GM12878 (cell line): ENCODE measurements around the gene PDS5A. TPM values are rescaled to one million over a fixed set of nuclear protein-coding genes. Genes with fewer than 3 reads are reported as not detected.

Source experiments
- ATAC-seq: fragments of 200-7000 bp; cut with Tn5 transposase; 3 replicates; pipeline ENCODE4 v1.9.1; 2020; ENCODE audit warnings: mild to moderate bottlenecking, moderate library complexity
- BruUV-seq: library from RNA; stranded (reverse); fragments of 400-500 nt; replicated peaks from 2 replicates; lab custom pipeline; 2021; lab: Mats Ljungman, UMichigan
- CTCF ChIA-PET: fragments of 300-600 bp; sonication (Branson Sonifier 250); formaldehyde crosslinking; extraction: SDS; loops from one replicate; lab custom pipeline; 2021; ENCODE audit warnings: inconsistent platforms; lab: Yijun Ruan, JAX
- POLR2A ChIA-PET: fragments of 350-600 bp; formaldehyde crosslinking; extraction: SDS; loops from one replicate; lab custom pipeline; 2021; ENCODE audit warnings: inconsistent platforms; lab: Charles Lee
- RAD21 ChIA-PET: fragments of 300-600 bp; sonication (Branson Sonifier 250); formaldehyde crosslinking; loops from one replicate; lab custom pipeline; 2023; ENCODE audit warnings: antibody characterized with exemption; ENCODE audit not compliant: unreplicated experiment; lab: Charles Lee
- SMC1A ChIA-PET: fragments of 300-600 bp; sonication (Branson Sonifier 250); formaldehyde crosslinking; loops from one replicate; lab custom pipeline; 2023; ENCODE audit not compliant: unreplicated experiment, uncharacterized antibody; lab: Charles Lee
- DNase-seq: peaks from one replicate; pipeline ENCODE4 v3.0.0-alpha.2; 2011; ENCODE audit warnings: low read depth, low spot score
- FAIRE-seq: peaks from 3 replicates; lab custom pipeline; 2011; peaks lifted over from hg19 to GRCh38; lab: Jason Lieb, UNC
- H2AFZ ChIP-seq: 2 replicates; pipeline ENCODE4 v1.6.0; 2011; ENCODE audit warnings: low read depth, low read length, control low read depth; ENCODE audit not compliant: control insufficient read depth
- H3K27ac ChIP-seq: 2 replicates; pipeline ENCODE4 v1.5.1; 2011; ENCODE audit warnings: control low read depth; ENCODE audit not compliant: control insufficient read depth, insufficient read depth
- H3K27me3 ChIP-seq, 2 experiments: replicated peaks in 1 of 2; 2 replicates each; pipeline versions ENCODE4 v1.6.0 to v1.6.1; 2011; ENCODE audit warnings: low read length in 1 of 2; ENCODE audit not compliant: control insufficient read depth in 2 of 2, insufficient read depth in 2 of 2
- H3K36me3 ChIP-seq, 2 experiments: 2 replicates each; pipeline ENCODE4 v1.5.1; 2011; ENCODE audit warnings: low read length in 1 of 2; ENCODE audit not compliant: control insufficient read depth in 2 of 2, insufficient read depth in 2 of 2
- H3K4me1 ChIP-seq: 2 replicates; pipeline ENCODE4 v1.6.1; 2011; ENCODE audit warnings: mild to moderate bottlenecking, low read length, moderate library complexity, mixed read lengths; ENCODE audit not compliant: control insufficient read depth, insufficient read depth
- H3K4me2 ChIP-seq: 2 replicates; pipeline ENCODE4 v1.6.0; 2011; ENCODE audit warnings: control low read depth; ENCODE audit not compliant: control insufficient read depth, insufficient read depth
- H3K4me3 ChIP-seq: fragments of 200-600 bp; sonication (generic); 2 replicates; pipeline ENCODE4 v1.5.1; 2016
- H3K79me2 ChIP-seq: 2 replicates; pipeline ENCODE4 v1.6.0; 2011; ENCODE audit warnings: low read length; ENCODE audit not compliant: control insufficient read depth, insufficient read depth
- H3K9ac ChIP-seq: 2 replicates; pipeline ENCODE4 v1.8.0; 2011; ENCODE audit warnings: low read length, control low read depth, mixed read lengths; ENCODE audit not compliant: control insufficient read depth, insufficient read depth
- H3K9me3 ChIP-seq: replicated peaks from 3 replicates; pipeline ENCODE4 v1.5.1; 2011; ENCODE audit warnings: mild to moderate bottlenecking, low read length; ENCODE audit not compliant: control insufficient read depth, insufficient read depth
- H4K20me1 ChIP-seq: 2 replicates; pipeline ENCODE4 v1.6.0; 2011; ENCODE audit not compliant: control insufficient read depth, insufficient read depth
- DPF2 ChIP-seq: fragments of 450-650 bp; IDR thresholded peaks from 2 replicates; pipeline ENCODE4 v1.6.1; 2017; ENCODE audit warnings: mild to moderate bottlenecking
- EZH2 ChIP-seq: IDR thresholded peaks from 2 replicates; pipeline ENCODE4 v1.6.1; 2012; ENCODE audit warnings: low read depth, mild to moderate bottlenecking, control low read depth, inconsistent platforms, low read length, borderline replicate concordance; ENCODE audit not compliant: control insufficient read depth
- GABPA ChIP-seq: IDR thresholded peaks from 2 replicates; pipeline ENCODE4 v1.6.1; 2014; ENCODE audit warnings: antibody characterized with exemption, low read depth, mild to moderate bottlenecking, inconsistent platforms
- HCFC1 ChIP-seq: fragments of 150-350 bp; IDR thresholded peaks from 2 replicates; pipeline ENCODE4 v1.6.1; 2014; ENCODE audit warnings: low read length
- MEF2A ChIP-seq: IDR thresholded peaks from 2 replicates; pipeline ENCODE4 v1.6.1; 2011; ENCODE audit warnings: low read depth, mild to moderate bottlenecking, low read length, moderate library complexity; ENCODE audit not compliant: insufficient read depth
- POLR2AphosphoS5 ChIP-seq: IDR thresholded peaks from 2 replicates; pipeline ENCODE4 v1.6.1; 2011; ENCODE audit warnings: mild to moderate bottlenecking, low read length, inconsistent platforms
- POU2F2 ChIP-seq: IDR thresholded peaks from 3 replicates; pipeline ENCODE4 v1.6.1; 2011; ENCODE audit warnings: low read depth, mild to moderate bottlenecking, low read length, borderline replicate concordance
- RCOR1 ChIP-seq: conservative IDR thresholded peaks from 2 replicates; pipeline ENCODE4 v1.6.1; 2012; ENCODE audit warnings: low read depth, low read length, improper control_type of control experiment
- SREBF2 ChIP-seq: IDR thresholded peaks from 2 replicates; pipeline ENCODE4 v1.6.1; 2012; ENCODE audit warnings: mild to moderate bottlenecking, low read length
- TCF12 ChIP-seq: IDR thresholded peaks from 2 replicates; pipeline ENCODE4 v1.6.1; 2011; ENCODE audit warnings: low read depth, mild to moderate bottlenecking, low read length
- WGBS: methylation state at CpG from one replicate; pipeline ENCODE4 v1.1.6; 2016; ENCODE audit warnings: low lambda C conversion rate; ENCODE audit not compliant: insufficient replicate concordance, insufficient coverage; ENCODE audit errors: missing lambda C conversion rate; 5-methylcytosine and 5-hydroxymethylcytosine counted together
- in situ Hi-C: fragments of 300-500 bp; cut with MboI; formaldehyde crosslinking; loops from 9 replicates; pipeline ENCODE4 v1.14.3; 2018; ENCODE audit warnings: mixed read lengths
- intact Hi-C: fragments of 100-400 bp; cut with micrococcal nuclease; formaldehyde crosslinking; loops from one replicate; pipeline ENCODE4 v1.14.2; 2022; ENCODE audit not compliant: unreplicated experiment
- polyA plus RNA-seq, 11 experiments: library from polyadenylated mRNA; depleted of rRNA in 4 of 11; unstranded in 6 of 11; stranded (reverse) in 5 of 11; fragments of >200 nt; fragmentation: Nextera tagmentation in 4 of 11; fragmentation: Illumina TruSeq in 1 of 11; extraction: Ambion mirVana in 4 of 11; extraction: Trizol in 1 of 11; gene quantifications; 1 replicate in 1 of 11; 2 replicates in 10 of 11; pipeline versions ENCODE4 v1.2.1 to v1.2.3, GENCODE V29; 2011 to 2016; ENCODE audit warnings: inconsistent platforms in 2 of 11, missing spikeins in 2 of 11, low read depth in 1 of 11
- total RNA-seq, 4 experiments: library from RNA; depleted of rRNA in 3 of 4; stranded (reverse); fragments of >200 nt in 3 of 4; fragmentation: Illumina TruSeq in 1 of 4; extraction: Trizol in 1 of 4; gene quantifications; 2 replicates each; pipeline versions ENCODE4 v1.2.1 to v1.2.3, GENCODE V29; 2013 to 2021
- TF ChIP-seq, protein P1 (sequence below): fragments of 450-650 bp; IDR thresholded peaks from 2 replicates; pipeline ENCODE4 v1.6.1; 2016; ENCODE audit warnings: mild to moderate bottlenecking

Gene PDS5A
- total and polyA plus RNA-seq, 10 of the 15 experiments (the other 5 are each of a cell fraction or from before 2014, with no cell fraction given), result 13.7 to 69.7 (median 52.3) TPM

DNA sequence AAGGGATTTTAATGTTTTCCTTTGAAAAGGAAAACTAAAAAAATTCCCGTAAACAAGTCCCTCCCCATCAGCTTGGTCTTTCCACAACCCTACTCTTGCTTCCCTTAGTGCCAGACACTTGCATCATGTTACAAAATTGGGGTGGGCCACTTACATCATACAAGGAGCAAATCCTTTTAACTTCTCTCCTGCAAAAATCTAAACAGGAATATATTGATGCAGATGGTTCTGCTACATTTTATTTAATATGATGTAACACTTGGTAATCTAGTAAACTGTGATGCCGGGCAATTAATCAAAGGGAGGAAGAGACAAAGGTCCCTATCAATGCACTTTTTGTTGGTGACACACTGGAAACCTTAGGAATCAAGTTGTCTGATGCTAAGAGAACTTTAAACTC lies 154.5 kb downstream of the PDS5A start:
- Histone ChIP-seq H3K4me1 (no peaks in the 10 kb centered on the region), H3K9ac (no peak overlapping the region), H3K4me2 (no peak overlapping the region), H3K27ac (no peak overlapping the region), H3K27me3 (no peaks in the 10 kb centered on the region), H3K36me3 (peaks cover 0 to 5% of the 10 kb centered on the region in 2 experiments; a peak in 1 of 4 replicates), H3K9me3 (no peaks in the 10 kb centered on the region), H3K4me3 (no peak overlapping the region), H2AFZ (no peak overlapping the region), H3K79me2 (no peaks in the 10 kb centered on the region), H4K20me1 (no peaks in the 10 kb centered on the region)
- in situ Hi-C loops, result no loop called here
- POLR2A ChIA-PET, result no interaction called here
- intact Hi-C loops, result no loop called here
- SMC1A ChIA-PET, result no interaction called here
- DNase-seq (no peak), ATAC-seq (no peak), FAIRE-seq (no peak)
- RAD21 ChIA-PET, result no interaction called here
- TF ChIP-seq EZH2 (no peak), SREBF2 (no peak), MEF2A (no peak), DPF2 (no peak), GABPA (no peak), TCF12 (no peak), HCFC1 (no peak), POLR2AphosphoS5 (no peak), POU2F2 (no peak), RCOR1 (no peak)
- TF ChIP-seq, protein P1, sequence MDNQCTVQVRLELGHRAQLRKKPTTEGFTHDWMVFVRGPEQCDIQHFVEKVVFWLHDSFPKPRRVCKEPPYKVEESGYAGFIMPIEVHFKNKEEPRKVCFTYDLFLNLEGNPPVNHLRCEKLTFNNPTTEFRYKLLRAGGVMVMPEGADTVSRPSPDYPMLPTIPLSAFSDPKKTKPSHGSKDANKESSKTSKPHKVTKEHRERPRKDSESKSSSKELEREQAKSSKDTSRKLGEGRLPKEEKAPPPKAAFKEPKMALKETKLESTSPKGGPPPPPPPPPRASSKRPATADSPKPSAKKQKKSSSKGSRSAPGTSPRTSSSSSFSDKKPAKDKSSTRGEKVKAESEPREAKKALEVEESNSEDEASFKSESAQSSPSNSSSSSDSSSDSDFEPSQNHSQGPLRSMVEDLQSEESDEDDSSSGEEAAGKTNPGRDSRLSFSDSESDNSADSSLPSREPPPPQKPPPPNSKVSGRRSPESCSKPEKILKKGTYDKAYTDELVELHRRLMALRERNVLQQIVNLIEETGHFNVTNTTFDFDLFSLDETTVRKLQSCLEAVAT, result no peak
- BruUV-seq, result TSS peak; percentile 28
- WGBS, result 92% methylated on average over 2 of the region's 2 CpGs
- CTCF ChIA-PET, result interaction anchor here (0.9 kb wide), 1 partner anchor 661 kb away, joined by 3 read pairs; no protein-coding TSS in a partner anchor
